Left ventricle myocardium inferior (tissue), 1 donor: Measurements from ENCODE around the gene SULT4A1. TPM values are rescaled to one million over a fixed set of nuclear protein-coding genes. Genes with fewer than 3 reads are reported as not detected.

Experiments used
- DNase-seq: peaks from one replicate; pipeline ENCODE4 v3.0.0-alpha.2; 2020
- H3K27ac ChIP-seq: fragments of 200-600 bp; replicated peaks from 2 replicates; pipeline ENCODE4 v1.8.0; 2021
- H3K27me3 ChIP-seq: fragments of 200-600 bp; 2 replicates; pipeline ENCODE4 v1.8.0; 2021; ENCODE audit warnings: low read depth
- H3K36me3 ChIP-seq: fragments of 200-600 bp; 2 replicates; pipeline ENCODE4 v1.8.0; 2021
- H3K4me1 ChIP-seq: fragments of 200-600 bp; 2 replicates; pipeline ENCODE4 v1.8.0; 2021
- H3K4me3 ChIP-seq: fragments of 200-600 bp; 2 replicates; pipeline ENCODE4 v1.8.0; 2021; ENCODE audit warnings: mild to moderate bottlenecking, moderate library complexity
- H3K9me3 ChIP-seq: fragments of 200-600 bp; replicated peaks from 2 replicates; pipeline ENCODE4 v1.8.0; 2021
- CTCF ChIP-seq: fragments of 200-600 bp; IDR thresholded peaks from 2 replicates; pipeline ENCODE4 v1.8.0; 2021; ENCODE audit warnings: antibody characterized with exemption, mild to moderate bottlenecking, borderline replicate concordance
- intact Hi-C: fragments of 100-400 bp; cut with micrococcal nuclease; formaldehyde crosslinking; loops from one replicate; pipeline ENCODE4 v1.11.0; 2022
- total RNA-seq: library from RNA; stranded (reverse); fragmentation: NEBNext Ultra II Directional; extraction: Animal tissue kit (Norgen Biotek cat#: 25700); gene quantifications from one replicate; pipeline ENCODE4 v1.2.1, GENCODE V29; 2021
- donor health status: DM: no; HTN: yes; CAD: no; lungs with severe emphysema.

SULT4A1 gene
- total RNA-seq, 1 donor from 2014 or later = 0.08 TPM

- no peak overlapping the region for H3K4me3 ChIP-seq
- TF ChIP-seq CTCF = no peak
- H3K4me1 ChIP-seq = peaks cover 26% of the 10 kb centered on the region
- no peak overlapping the region for H3K27ac ChIP-seq
- no peak for DNase-seq
- no peaks in the 10 kb centered on the region for H3K9me3 ChIP-seq
- intact Hi-C loops = no loop called here
- no peaks in the 10 kb centered on the region for H3K36me3 ChIP-seq
- H3K27me3 ChIP-seq = peaks cover 28% of the 10 kb centered on the region
Measured at GRCh38 chr22:43827003-43827735, 35.1 kb downstream of the SULT4A1 start.

- no peaks in the 10 kb centered on the region for H3K36me3 ChIP-seq
- H3K4me3 ChIP-seq = no peak overlapping the region
- no peak for DNase-seq
- intact Hi-C loops = no loop called here
- no peaks in the 10 kb centered on the region for H3K9me3 ChIP-seq
- TF ChIP-seq CTCF = peak; percentile 41
- peaks cover 26% of the 10 kb centered on the region for H3K4me1 ChIP-seq
- H3K27me3 ChIP-seq = peaks cover 36% of the 10 kb centered on the region
- H3K27ac ChIP-seq = no peak overlapping the region
Measured at GRCh38 chr22:43826142-43827002, 35.9 kb downstream of the SULT4A1 start.

- H3K4me3 ChIP-seq = no peak overlapping the region
- peaks cover 44% of the 10 kb centered on the region for H3K27me3 ChIP-seq
- peaks cover 21% of the 10 kb centered on the region for H3K4me1 ChIP-seq
- no peak overlapping the region for H3K27ac ChIP-seq
- no peak for TF ChIP-seq CTCF
- DNase-seq = no peak
- intact Hi-C loops = no loop called here
- H3K36me3 ChIP-seq = no peaks in the 10 kb centered on the region
- H3K9me3 ChIP-seq = no peaks in the 10 kb centered on the region
Measured at GRCh38 chr22:43825651-43826050, 36.7 kb downstream of the SULT4A1 start.

GRCh38 chr22:43824724-43825420 is 37.4 kb downstream of the SULT4A1 start:
- peaks cover 51% of the 10 kb centered on the region for H3K27me3 ChIP-seq
- H3K9me3 ChIP-seq = no peaks in the 10 kb centered on the region
- intact Hi-C loops = no loop called here
- no peak overlapping the region for H3K4me3 ChIP-seq
- H3K36me3 ChIP-seq = no peaks in the 10 kb centered on the region
- DNase-seq = no peak
- peaks cover 15% of the 10 kb centered on the region for H3K4me1 ChIP-seq
- no peak overlapping the region for H3K27ac ChIP-seq
- TF ChIP-seq CTCF = no peak

- TF ChIP-seq CTCF = no peak
- intact Hi-C loops = no loop called here
- Histone ChIP-seq H3K4me3 (no peak overlapping the region), H3K36me3 (no peaks in the 10 kb centered on the region), H3K27ac (no peak overlapping the region), H3K4me1 (peaks cover 7% of the 10 kb centered on the region), H3K9me3 (no peaks in the 10 kb centered on the region), H3K27me3 (peaks cover 52% of the 10 kb centered on the region)
- no peak for DNase-seq
Measured at GRCh38 chr22:43823911-43824665, 38.2 kb downstream of the SULT4A1 start.
